22Rv1 (cell line): Measurements from ENCODE around the gene KCTD13.

Source experiments
- CTCF ChIP-seq: fragments of 450-650 bp; IDR thresholded peaks from 2 replicates; pipeline ENCODE4 v1.5.1; 2017; ENCODE audit warnings: mild to moderate bottlenecking
- ZFX ChIP-seq: fragments of 450-650 bp; IDR thresholded peaks from 2 replicates; pipeline ENCODE4 v1.6.1; 2017; ENCODE audit warnings: antibody characterized with exemption, borderline replicate concordance

DNA sequence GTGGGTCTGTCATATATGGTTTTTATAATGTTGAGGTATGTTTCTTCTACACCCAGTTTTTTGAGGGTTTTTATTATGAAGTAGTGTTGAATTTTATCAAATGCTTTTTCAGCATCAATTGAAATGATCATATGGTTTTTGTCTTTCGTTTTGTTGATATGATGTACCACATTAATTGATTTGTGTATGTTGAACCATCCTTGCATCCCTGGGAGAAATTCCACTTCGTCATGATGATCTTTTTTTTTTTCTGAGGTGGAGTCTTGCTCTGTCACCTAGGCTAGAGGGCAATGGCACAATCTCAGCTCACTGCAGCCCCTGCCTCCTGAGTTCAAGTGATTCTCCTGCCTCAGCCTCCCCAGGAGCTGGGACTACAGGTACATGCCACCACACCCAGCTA, 21.9 kb upstream of the KCTD13 start:
- no peak for TF ChIP-seq CTCF
- TF ChIP-seq ZFX = no peak
